Esophagus squamous epithelium (tissue), 5 donors: ENCODE results near the gene TMPRSS3. TPM values are rescaled to one million over a fixed set of nuclear protein-coding genes. Genes with fewer than 3 reads are reported as not detected.

ENCODE experiments used
- DNase-seq: peaks from one replicate; lab custom pipeline; 2025; lab: John Stamatoyannopoulos, UW
- H3K27ac ChIP-seq, 4 donors: fragments of 200-600 bp; sonication (generic); one replicate each; pipeline ENCODE4 v1.5.1; 2016 to 2019; ENCODE audit warnings: mild to moderate bottlenecking in 1 of 4
- H3K27me3 ChIP-seq, 4 donors: fragments of 200-600 bp; sonication (generic); 1 replicate in 3 of 4; 2 replicates in 1 of 4; pipeline versions ENCODE4 v1.5.1 to v1.6.0; 2017 to 2021; ENCODE audit warnings: antibody characterized with exemption in 1 of 4
- H3K36me3 ChIP-seq, 3 donors: fragments of 200-600 bp; sonication (generic); one replicate each; pipeline ENCODE4 v1.5.1; 2016 to 2019
- H3K4me1 ChIP-seq, 3 donors: fragments of 200-600 bp; sonication (generic); one replicate each; pipeline ENCODE4 v1.5.1; 2017 to 2019
- H3K4me3 ChIP-seq, 4 donors: fragments of 200-600 bp; sonication (generic); 1 replicate in 3 of 4; 2 replicates in 1 of 4; pipeline ENCODE4 v1.5.1; 2016 to 2019; ENCODE audit warnings: mild to moderate bottlenecking in 2 of 4, moderate library complexity in 1 of 4
- H3K9me3 ChIP-seq, 3 donors: fragments of 200-600 bp; sonication (generic); one replicate each; pipeline ENCODE4 v1.5.1; 2016 to 2019
- POLR2A ChIP-seq, 4 donors: fragments of 450-650 bp; IDR thresholded peaks; one replicate each; pipeline ENCODE4 v1.6.1; 2017; ENCODE audit warnings: antibody characterized with exemption in 4 of 4, mild to moderate bottlenecking in 4 of 4, moderate library complexity in 3 of 4
- WGBS, 2 donors: methylation state at CpG; one replicate each; pipeline ENCODE4 v1.1.5; 2018; 5-methylcytosine and 5-hydroxymethylcytosine counted together
- intact Hi-C: fragments of 100-400 bp; cut with DNase I; formaldehyde crosslinking; loops from one replicate; pipeline ENCODE4 v1.15.0; 2022
- total RNA-seq, 4 donors: library from RNA; depleted of rRNA; stranded (reverse); fragments of >200 nt; gene quantifications; one replicate each; pipeline ENCODE4 v1.1.0, GENCODE V29; 2016
- TF ChIP-seq, protein P1 (sequence below), 6 experiments: fragments of 450-650 bp in 4 of 6; fragments of 200-600 bp in 2 of 6; sonication (generic) in 2 of 6; IDR thresholded peaks; one replicate each; pipeline ENCODE4 v1.5.1; 2016 to 2019; ENCODE audit warnings: antibody characterized with exemption in 6 of 6, mild to moderate bottlenecking in 4 of 6, moderate library complexity in 4 of 6
- donor health status: DM: yes; HTN: yes; CAD: no.

The TMPRSS3 gene
- total RNA-seq, 4 donors from 2014 or later: 0.09 TPM; not detected in 3

DNA sequence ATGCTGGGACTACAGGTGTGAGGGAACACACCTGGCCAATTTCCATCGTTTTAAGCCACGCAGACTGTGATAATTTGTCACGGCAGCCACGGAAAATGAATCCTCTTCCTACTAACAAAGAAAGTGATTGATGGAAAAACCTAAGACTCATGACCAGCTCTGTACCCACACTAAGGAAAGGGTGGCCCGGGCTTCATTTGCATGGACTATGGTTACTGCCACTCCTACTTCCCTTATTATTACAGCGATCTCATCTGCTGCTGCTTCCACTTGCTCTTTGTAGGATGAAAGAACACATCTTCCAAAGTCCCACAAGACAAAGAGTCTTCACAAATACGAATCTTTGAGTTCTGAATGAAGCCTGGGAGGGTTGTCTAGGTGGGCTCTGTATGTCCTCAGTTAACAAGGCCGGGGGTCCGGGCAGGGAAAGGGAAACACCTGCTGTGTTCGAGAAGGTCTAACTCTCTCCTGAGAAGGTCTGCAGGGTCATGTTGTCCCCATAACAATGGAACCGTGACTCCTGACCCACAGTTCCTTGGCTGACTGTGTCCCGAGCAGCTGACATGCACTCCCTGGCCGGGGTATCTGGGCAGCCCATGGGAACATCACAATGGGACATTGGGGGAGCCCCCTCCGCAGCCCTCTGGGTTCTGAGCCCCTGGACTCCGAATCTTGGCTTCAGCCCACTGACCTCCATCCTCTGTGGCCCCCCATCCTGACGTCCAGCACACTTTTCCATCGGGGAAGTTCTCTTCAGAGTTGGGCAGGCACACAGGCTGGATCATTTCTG lies 16.2 kb downstream of the TMPRSS3 start:
- H3K27ac ChIP-seq: no peak overlapping the region
- TF ChIP-seq, protein P1, sequence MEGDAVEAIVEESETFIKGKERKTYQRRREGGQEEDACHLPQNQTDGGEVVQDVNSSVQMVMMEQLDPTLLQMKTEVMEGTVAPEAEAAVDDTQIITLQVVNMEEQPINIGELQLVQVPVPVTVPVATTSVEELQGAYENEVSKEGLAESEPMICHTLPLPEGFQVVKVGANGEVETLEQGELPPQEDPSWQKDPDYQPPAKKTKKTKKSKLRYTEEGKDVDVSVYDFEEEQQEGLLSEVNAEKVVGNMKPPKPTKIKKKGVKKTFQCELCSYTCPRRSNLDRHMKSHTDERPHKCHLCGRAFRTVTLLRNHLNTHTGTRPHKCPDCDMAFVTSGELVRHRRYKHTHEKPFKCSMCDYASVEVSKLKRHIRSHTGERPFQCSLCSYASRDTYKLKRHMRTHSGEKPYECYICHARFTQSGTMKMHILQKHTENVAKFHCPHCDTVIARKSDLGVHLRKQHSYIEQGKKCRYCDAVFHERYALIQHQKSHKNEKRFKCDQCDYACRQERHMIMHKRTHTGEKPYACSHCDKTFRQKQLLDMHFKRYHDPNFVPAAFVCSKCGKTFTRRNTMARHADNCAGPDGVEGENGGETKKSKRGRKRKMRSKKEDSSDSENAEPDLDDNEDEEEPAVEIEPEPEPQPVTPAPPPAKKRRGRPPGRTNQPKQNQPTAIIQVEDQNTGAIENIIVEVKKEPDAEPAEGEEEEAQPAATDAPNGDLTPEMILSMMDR (IDR thresholded peaks at IDR 0.05): no peak
- no peak for TF ChIP-seq POLR2A (IDR thresholded peaks at IDR 0.05)
- 75 to 77% methylated on average over 10 to 17 of the region's 17 CpGs for WGBS, 2 donors
- no peak for DNase-seq
- no peak overlapping the region for H3K4me3 ChIP-seq
- H3K27me3 ChIP-seq: peaks cover 0 to 47% (median 0%) of the 10 kb centered on the region in 4 donors
- H3K4me1 ChIP-seq: peaks cover 0 to 8% (median 0%) of the 10 kb centered on the region in 3 donors
- H3K9me3 ChIP-seq: no peaks in the 10 kb centered on the region
- intact Hi-C loops: no loop called here
- no peaks in the 10 kb centered on the region for H3K36me3 ChIP-seq

- no peak overlapping the region for H3K27ac ChIP-seq
- H3K9me3 ChIP-seq: no peaks in the 10 kb centered on the region
- H3K4me1 ChIP-seq: peaks cover 0 to 8% (median 0%) of the 10 kb centered on the region in 3 donors
- intact Hi-C loops: no loop called here
- H3K36me3 ChIP-seq: no peaks in the 10 kb centered on the region
- peaks cover 0 to 55% (median 0%) of the 10 kb centered on the region in 4 donors for H3K27me3 ChIP-seq
- TF ChIP-seq POLR2A (IDR thresholded peaks at IDR 0.05): no peak
- TF ChIP-seq, protein P1 (IDR thresholded peaks at IDR 0.05): no peak
- DNase-seq: no peak
- 69 to 75% methylated on average over 7 to 8 of the region's 8 CpGs for WGBS, 2 donors
- H3K4me3 ChIP-seq: no peak overlapping the region
Observed at GRCh38 chr21:42378418-42378817, 17.4 kb downstream of the TMPRSS3 start.

- Histone ChIP-seq H3K9me3 (no peaks in the 10 kb centered on the region), H3K36me3 (no peaks in the 10 kb centered on the region), H3K27ac (no peak overlapping the region), H3K4me3 (no peak overlapping the region), H3K4me1 (peaks cover 0 to 8% (median 0%) of the 10 kb centered on the region in 3 donors), H3K27me3 (peaks cover 0 to 56% (median 0%) of the 10 kb centered on the region in 4 donors)
- intact Hi-C loops: no loop called here
- no peak for DNase-seq
- TF ChIP-seq, protein P1 (IDR thresholded peaks at IDR 0.05): no peak
- no peak for TF ChIP-seq POLR2A (IDR thresholded peaks at IDR 0.05)
- WGBS, 2 donors: 47 to 59% methylated on average over 2 to 4 of the region's 5 CpGs
Observed at GRCh38 chr21:42377951-42378340, 17.9 kb downstream of the TMPRSS3 start.

DNA sequence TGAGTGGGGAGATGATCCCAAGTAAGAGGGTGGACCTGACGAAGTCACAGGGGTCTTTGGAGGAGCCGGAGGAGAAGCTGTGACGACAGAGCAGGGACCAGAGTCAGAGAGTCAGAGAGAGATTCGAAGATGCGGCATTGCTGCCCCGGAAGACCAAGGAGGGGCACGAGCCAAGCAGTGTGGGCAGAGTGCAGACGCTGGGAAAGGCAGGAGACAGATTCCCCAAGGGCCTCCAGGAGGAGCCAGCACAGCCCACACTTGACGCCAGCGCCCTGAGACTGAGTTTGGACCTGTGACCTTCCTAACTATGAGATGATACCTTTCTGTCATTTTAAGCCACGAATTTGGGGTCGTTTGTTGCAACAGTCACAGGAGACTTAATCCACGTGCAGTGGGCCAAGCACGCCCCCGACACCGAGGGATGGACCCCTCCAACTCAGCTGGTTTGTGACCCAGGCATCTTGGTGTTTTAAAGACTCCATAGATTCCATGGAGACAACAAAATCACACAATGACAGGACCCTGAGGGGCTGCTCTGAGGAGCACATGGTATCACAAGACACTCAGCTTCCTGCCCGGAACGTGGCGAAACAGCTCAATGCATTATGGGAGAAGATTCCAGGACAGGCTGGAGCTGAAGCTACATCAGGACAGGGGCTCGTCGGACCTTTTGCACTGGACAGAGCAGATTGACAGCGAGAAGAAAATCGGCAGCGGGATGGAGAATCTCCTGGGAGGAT lies 18.5 kb downstream of the TMPRSS3 start:
- no peak overlapping the region for H3K4me3 ChIP-seq
- DNase-seq: no peak
- intact Hi-C loops: no loop called here
- WGBS, 2 donors: 77 to 87% methylated on average over 23 of the region's 24 CpGs
- H3K9me3 ChIP-seq: no peaks in the 10 kb centered on the region
- no peak overlapping the region for H3K27ac ChIP-seq
- H3K27me3 ChIP-seq: peaks cover 0 to 56% (median 0%) of the 10 kb centered on the region in 4 donors
- peaks cover 0 to 8% (median 0%) of the 10 kb centered on the region in 3 donors for H3K4me1 ChIP-seq
- TF ChIP-seq POLR2A (IDR thresholded peaks at IDR 0.05): no peak
- no peaks in the 10 kb centered on the region for H3K36me3 ChIP-seq

DNA sequence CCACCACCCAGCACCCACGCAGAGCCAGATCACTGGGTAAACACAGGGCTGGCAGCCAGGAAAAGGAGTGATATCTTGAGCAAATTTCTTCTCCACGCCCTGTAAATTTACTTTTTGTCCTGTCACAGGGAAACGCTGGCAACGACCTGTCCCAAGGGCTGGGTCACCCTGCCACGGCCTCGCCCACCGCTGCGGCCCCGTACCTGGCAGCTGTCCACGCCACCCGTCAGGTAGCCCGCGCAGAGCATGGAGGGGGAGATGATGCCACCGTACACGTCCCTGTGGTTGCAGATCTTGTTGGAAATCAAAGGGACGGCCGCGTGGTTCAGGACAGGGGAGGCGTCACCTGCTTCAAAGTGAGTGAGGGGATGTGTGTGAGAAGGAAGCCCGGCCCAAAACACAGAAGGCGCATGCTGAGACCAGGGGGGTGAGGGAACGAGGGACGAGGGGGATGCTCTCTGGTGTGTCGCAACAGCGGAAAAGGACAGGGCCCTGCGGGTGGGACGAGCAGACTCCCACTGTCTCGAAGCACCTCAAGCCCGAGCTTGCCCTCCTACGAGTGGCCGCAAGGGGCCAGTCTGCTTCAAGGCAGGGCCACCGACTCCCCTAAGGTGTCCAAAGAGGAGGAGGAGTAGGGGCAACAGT lies 19.4 kb downstream of the TMPRSS3 start:
- no peak for TF ChIP-seq POLR2A (IDR thresholded peaks at IDR 0.05)
- TF ChIP-seq, protein P1 (IDR thresholded peaks at IDR 0.05): no peak
- H3K9me3 ChIP-seq: no peaks in the 10 kb centered on the region
- no peak overlapping the region for H3K27ac ChIP-seq
- H3K27me3 ChIP-seq: peaks cover 0 to 56% (median 0%) of the 10 kb centered on the region in 4 donors
- no peaks in the 10 kb centered on the region for H3K36me3 ChIP-seq
- WGBS, 2 donors: 65 to 68% methylated on average over 17 to 18 of the region's 32 CpGs
- H3K4me3 ChIP-seq: no peak overlapping the region
- intact Hi-C loops: no loop called here
- no peak for DNase-seq
- H3K4me1 ChIP-seq: peaks cover 0 to 8% (median 0%) of the 10 kb centered on the region in 3 donors
